HG03460 (cell line): Measurements from ENCODE around the gene OR4D1.

Source experiments
- ATAC-seq: cut with Tn5 transposase; IDR thresholded peaks from one replicate; pipeline ENCODE4 v1.9.1; 2021; ENCODE audit not compliant: unreplicated experiment

The OR4D1 gene

GRCh38 chr17:58192612-58193011 lies 44.4 kb downstream of the OR4D1 start, which contains the start of gene EPX:
EPX (plus strand) TSS chr17:58192726; CDS start chr17:58192847, 121 bp downstream.
- ATAC-seq = no peak

- no peak for ATAC-seq
Observed at GRCh38 chr17:58193641-58194255, 45.6 kb downstream of the OR4D1 start.

DNA sequence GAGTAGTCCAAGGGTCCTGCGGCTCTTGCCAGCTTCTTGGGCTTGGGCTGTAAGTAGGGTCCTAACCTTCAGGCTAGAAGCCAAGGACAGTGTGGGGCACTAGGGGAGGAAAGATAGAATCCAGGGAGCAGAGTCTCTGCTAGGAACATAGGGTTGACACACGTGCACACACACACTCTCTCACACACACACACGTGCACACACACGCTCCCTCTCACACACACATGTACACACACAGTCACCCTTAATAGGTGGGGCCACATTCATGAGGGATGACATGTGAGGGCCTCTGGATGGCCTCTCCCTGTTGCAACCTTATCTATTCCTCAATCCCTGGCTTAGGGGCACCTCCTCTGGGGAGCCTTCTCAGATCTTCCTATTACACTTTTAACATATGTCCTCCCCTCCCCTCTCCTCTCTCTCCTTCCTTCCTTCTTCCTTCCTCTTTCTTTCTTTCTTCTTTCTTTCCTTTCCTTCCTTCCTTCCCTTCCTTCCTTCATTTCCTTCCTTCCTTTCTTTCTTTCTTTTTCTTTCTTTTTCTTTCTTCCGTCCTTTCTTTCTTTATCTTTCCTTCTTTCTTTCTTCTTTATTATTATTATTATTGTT lies 47.4 kb downstream of the OR4D1 start:
- no peak for ATAC-seq

DNA sequence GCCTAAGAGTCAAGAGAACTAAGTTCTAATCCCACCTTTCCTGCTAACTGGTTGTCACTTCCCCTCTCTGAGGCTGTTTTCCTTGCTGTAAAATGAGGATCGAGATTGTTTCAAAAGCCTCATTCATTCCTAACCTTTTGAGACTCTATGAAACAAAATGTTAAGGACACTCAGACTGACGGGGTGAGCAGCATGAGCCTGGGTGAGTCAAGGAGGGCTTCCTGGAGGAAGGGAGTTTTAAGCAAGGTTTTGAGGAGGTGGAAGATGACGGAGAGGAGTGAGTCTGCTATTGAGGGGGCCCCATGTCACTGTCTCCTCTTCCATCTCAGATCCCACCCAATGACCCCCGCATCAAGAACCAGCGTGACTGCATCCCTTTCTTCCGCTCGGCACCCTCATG lies 48.4 kb downstream of the OR4D1 start:
- no peak for ATAC-seq

- ATAC-seq = no peak
Observed at GRCh38 chr17:58200024-58200633, 51.9 kb downstream of the OR4D1 start.

DNA sequence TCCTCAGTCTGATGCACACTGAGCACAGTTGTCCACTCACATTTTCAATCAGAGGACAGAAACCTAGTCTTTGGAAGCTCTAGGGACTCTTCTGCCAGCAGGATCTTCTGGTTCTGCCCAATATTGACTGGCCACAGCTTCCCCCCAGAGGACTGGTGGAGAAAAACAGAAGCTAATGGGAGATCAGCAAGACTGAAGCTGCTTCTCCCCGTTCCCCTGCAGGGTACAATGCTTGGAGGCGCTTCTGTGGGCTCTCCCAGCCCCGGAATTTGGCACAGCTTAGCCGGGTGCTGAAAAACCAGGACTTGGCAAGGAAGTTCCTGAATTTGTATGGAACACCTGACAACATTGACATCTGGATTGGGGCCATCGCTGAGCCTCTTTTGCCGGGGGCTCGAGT lies 54.7 kb downstream of the OR4D1 start:
- ATAC-seq = no peak

DNA sequence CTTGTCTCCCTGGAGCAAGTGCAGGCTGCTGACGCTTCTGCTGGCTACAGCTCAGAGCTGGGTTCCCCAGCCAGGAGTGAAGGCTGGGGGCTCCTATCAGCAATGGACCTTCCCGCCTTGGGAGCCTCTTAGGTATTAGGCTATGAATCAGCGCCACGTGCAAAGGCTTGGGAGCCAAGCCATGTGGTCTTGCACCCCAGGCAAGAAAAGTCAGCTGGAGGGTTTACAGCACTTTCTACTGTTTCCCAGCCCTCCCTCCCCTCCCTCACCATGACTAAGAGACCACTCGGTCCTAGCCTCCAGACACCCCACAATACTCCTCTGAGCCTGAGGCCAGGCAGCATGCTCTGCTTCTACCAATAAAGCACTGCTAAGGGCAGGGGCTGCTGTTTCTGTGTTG lies 56.6 kb downstream of the OR4D1 start:
- no peak for ATAC-seq

GRCh38 chr17:58205936-58206335 lies 57.8 kb downstream of the OR4D1 start:
- ATAC-seq = no peak

GRCh38 chr17:58207451-58207850 lies 59.3 kb downstream of the OR4D1 start:
- no peak for ATAC-seq

DNA sequence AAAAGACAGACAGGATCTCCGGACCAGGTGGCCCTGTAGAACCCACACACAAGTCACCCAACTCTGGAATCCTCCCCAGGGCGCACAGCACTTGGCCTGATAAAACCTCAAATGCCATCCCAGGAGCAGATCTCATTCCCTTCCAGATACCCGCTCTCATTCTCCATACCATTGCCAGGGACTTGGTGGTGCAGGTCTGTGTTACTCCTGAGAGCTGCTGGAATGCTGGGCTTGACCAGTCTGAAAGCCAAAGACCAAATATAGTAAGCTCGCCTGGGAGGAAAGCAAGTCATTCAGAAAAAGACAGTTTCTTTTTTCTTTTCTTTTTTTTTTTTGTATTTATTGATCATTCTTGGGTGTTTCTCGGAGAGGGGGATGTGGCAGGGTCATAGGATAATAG lies 60.2 kb downstream of the OR4D1 start:
- ATAC-seq = no peak
